NCI-H446 treated with DMSO at 0.1 percent for 48 hours (cell line): ENCODE results near the gene SELENOK.

ENCODE experiments used
- DNase-seq: peaks from one replicate; lab custom pipeline; 2025; lab: John Stamatoyannopoulos, UW

Gene SELENOK

GRCh38 chr3:53842436-53843194 is 49.0 kb downstream of the SELENOK start:
- DNase-seq = no peak

- no peak for DNase-seq
Measured at GRCh38 chr3:53841296-53841695, 50.4 kb downstream of the SELENOK start.

- DNase-seq = no peak
Measured at GRCh38 chr3:53837331-53837730, 54.3 kb downstream of the SELENOK start.

GRCh38 chr3:53836084-53836872 is 55.4 kb downstream of the SELENOK start:
- no peak for DNase-seq

GRCh38 chr3:53835257-53835656 is 56.4 kb downstream of the SELENOK start:
- no peak for DNase-seq

- no peak for DNase-seq
Measured at GRCh38 chr3:53834429-53835095, 57.1 kb downstream of the SELENOK start.
